HG03457 (cell line): Measurements from ENCODE around the gene TSSK1B.
"Not testable (repeated sequence)": the region's sequence is repeated elsewhere in the genome, so short reads cannot be mapped to it uniquely, and the experiment has no call there.

Source experiments
- ATAC-seq: cut with Tn5 transposase; IDR thresholded peaks from one replicate; pipeline ENCODE4 v1.9.1; 2021; ENCODE audit warnings: moderate number of reproducible peaks; ENCODE audit not compliant: unreplicated experiment

TSSK1B gene

DNA sequence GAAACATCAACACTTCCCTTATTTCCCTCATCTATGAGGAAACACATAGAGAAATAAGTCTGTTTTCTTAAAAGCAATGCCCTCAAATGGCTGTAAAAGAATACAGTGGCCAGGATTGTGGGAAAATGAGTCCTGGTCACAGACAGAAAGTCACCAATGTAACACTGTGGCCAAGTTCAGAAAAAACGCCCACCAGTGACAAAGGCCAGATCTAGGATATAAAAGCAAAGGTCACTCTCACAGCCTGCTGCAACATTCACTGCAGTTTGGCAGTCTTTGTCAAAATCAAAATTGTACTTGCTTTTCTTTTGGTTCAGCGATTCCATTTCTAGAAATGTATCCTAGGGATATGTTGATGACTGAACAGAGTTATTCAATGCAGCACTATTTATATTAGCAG is 30.5 kb downstream of the TSSK1B start:
- ATAC-seq: no peak

DNA sequence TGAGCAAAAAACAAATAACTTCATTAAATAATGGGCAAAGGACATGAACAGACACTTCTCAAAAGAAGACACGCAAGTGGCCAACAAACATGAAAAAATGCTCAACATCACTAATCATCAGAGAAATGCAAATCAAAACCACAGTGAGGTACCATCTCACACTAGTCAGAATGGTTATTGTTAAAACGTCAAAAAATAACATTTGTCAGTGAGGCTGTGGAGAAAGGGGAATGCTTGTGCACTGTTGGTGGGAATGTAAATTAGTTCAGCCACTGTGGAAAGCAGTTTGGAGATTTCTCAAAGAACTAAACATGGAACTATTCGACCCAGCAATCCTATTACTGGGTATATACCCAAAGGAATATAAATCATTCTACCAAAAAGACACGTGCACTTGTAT is 36.8 kb downstream of the TSSK1B start:
- ATAC-seq: not testable (repeated sequence)

DNA sequence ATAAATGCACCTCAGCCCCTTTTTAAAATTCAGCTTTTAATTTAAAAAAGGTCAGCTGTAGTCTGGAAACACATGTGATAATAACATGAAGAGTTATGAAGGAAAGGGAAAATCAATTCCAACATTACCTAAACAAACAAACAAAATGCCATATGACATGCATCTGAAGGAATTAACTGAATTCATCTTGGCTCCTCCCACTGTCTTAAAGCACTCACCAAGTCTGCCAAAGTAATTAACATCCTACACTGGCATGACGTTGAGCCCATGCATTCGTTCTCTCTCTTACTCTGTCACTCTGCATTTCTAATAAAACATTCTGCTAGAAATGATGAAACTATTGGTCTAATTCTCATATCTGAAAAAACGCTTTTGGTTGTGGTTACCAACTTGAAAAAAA is 37.7 kb downstream of the TSSK1B start:
- no peak for ATAC-seq

DNA sequence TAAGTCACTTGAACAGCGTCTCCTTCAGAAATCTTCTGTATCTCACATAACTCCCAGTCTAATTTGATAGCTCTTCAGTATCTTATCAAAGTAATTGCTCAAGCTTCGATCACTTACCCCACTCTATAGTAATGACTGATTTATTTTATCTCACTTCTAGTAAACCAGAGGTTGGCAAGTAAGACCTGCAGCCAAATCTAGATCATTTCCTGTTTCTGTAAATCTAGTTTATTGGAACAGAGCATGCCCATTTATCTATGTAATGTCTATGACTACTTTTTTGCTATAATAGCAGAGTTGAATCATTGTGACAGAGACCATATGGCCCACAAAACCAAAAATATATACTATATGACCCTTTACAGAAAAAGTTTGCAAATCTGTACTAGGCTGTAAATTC is 40.1 kb downstream of the TSSK1B start:
- no peak for ATAC-seq

DNA sequence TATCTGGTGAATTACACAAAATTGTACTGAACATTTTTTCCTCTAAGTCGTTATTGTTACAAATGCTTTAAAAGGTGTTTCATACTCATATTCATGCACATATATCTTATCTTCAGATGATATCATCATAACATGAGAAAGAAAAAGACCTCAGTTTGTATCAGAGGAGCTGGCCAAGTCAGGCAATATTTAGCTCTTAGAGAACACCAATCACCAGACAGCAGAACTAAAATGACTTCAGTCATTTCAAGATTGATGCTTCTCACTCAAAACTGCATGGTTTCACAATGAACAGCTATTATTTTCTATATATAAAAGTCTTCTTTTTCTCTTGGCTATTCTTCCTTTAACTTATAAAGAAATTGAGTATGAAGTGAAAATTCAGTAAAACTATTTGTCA is 44.6 kb downstream of the TSSK1B start:
- no peak for ATAC-seq

DNA sequence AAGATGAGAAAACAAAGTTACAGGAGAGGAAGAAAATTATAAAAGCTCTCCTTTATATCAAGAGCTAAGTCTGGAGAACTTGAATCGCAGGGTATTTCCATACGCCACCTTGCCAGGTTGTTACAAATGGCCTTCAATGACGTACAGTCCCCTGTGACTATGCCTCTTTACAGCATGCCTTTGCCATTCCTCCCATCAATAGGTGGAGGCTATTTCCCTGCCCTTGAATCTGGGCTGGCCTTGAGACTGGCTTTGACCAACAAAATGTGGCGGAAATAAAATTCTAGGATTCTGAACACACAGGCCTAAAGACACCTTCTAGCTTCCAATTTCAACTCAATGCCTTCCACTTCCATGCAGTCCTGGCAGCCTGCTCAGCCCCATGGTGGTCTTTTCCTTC is 45.7 kb downstream of the TSSK1B start:
- ATAC-seq: no peak

DNA sequence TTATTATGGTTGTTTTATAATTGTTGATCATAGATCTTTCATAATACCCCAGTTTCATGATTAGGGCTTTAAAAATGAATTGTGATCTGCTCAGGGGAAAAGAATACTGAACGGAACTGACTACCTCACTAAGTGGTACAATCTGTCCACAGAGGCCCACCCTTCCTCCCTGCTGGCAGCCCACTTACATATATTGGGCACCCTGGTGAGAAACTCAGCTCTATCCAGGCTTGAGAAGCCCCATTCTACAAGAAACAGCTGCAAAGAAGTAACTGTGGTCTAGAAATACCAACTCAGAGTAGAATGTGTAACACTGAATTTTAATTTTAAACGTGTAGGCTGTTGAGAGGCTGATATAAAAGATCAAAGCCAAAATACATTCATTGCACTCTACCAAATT is 46.9 kb downstream of the TSSK1B start:
- no peak for ATAC-seq

DNA sequence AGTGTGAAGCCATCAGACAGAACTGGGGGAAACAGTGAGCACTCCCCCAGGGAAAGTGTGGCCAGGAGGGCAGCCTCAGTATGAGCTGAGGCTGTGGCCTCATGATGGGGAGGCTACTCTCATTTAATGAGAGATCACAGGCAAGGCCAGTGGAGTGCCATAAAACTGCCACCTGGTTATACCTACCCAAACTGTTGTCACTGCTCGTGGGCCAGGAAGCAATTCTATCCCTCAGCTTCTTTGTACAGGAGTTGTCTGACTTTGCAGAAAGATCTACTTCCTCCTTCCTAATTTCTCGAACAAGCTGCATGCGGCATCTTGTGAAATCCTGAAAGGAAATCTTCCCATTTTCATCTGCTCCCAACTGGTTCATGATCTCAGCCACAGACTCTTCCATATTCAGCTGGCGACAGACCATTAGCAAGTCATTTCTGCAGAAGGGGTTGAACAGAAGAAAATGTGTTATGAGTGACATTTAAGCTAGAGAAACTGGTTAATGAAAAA is 50.0 kb downstream of the TSSK1B start:
- ATAC-seq: no peak

DNA sequence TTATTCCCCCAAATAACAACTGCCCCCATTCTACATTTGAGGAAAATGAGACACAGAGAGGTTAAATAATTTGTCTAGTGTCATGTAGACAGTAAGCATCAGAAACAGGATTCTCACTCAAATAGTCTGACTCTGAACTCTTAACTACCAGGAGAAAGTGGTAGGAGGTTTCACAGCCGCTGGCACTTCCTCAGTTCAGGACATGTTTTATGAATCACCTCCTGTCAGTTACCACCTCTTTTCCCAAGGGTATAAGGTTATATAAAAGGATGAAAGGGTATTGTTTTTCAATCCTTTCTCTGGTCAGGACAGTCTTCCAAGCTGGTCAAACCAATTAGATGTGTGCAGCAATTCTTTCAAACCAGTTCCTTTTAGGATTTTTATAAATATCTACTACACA is 52.1 kb downstream of the TSSK1B start:
- ATAC-seq: no peak
